ENCODE measurements around the gene PDPN. TPM values are rescaled to one million over a fixed set of nuclear protein-coding genes. Genes with fewer than 3 reads are reported as not detected.

The PDPN gene
- total RNA-seq, 4 donors from 2014 or later, result 29.9 to 182 (median 70.1) TPM

DNA sequence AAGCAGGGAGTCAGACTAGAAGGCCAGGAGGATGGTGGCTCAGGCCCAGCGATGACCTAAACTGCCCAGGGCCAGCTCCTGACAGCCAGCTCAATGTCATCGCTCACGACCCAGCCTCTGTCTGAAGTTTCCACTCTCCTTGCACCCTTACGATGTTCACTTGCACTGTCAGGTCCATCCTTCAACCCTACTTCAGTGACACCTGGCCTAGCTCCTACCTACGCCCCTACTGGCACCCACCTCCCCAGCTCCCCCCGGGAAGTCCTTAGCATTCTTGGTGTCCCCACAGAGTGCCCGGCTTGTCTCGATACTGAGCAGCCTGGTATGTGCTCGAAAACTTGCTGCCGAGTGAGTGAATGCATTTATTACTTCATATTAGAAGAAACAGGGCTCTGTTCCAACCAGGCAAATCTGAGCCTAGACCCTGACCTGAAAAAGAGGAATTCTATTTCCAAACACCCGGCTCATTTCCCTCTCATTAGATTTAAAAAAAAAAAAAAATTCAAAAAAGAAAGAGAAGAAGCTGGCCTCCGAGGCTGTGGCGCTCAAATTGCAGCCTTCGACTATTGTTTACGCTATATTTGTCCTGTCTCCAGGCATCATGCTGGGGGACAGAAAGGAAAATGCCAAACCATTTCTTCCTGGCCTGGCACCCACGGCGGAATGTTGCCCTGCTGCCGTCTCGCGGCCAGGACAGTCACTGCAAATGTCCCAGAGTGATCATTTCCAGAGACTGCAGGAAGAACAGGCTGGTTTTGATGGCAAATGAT, 40.0 kb upstream of the PDPN start:
- DNase-seq (ENCODE audit: low spot score) (no peak), ATAC-seq (ENCODE audit: low FRiP score) (no peak)
- TF ChIP-seq, protein P1, sequence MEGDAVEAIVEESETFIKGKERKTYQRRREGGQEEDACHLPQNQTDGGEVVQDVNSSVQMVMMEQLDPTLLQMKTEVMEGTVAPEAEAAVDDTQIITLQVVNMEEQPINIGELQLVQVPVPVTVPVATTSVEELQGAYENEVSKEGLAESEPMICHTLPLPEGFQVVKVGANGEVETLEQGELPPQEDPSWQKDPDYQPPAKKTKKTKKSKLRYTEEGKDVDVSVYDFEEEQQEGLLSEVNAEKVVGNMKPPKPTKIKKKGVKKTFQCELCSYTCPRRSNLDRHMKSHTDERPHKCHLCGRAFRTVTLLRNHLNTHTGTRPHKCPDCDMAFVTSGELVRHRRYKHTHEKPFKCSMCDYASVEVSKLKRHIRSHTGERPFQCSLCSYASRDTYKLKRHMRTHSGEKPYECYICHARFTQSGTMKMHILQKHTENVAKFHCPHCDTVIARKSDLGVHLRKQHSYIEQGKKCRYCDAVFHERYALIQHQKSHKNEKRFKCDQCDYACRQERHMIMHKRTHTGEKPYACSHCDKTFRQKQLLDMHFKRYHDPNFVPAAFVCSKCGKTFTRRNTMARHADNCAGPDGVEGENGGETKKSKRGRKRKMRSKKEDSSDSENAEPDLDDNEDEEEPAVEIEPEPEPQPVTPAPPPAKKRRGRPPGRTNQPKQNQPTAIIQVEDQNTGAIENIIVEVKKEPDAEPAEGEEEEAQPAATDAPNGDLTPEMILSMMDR (IDR thresholded peaks at IDR 0.05), result no peak

DNA sequence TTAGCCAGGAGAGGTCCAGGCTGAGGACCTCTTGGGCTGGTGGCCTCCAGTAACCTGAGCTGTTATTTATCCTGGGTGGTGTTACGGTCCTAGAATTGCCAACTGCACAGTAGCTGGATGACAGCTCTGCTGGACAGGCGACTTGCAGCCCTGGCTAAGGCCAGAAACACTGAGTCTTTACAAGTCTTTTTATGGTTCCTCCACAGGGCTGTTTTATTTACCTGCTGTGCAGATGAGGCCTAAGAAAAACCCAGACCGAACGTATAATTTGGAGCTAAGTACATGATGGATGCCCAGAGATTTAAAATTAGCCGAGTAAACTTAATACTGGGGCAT, 39.4 kb upstream of the PDPN start:
- TF ChIP-seq, protein P1 (IDR thresholded peaks at IDR 0.05), result no peak
- no peak for ATAC-seq (ENCODE audit: low FRiP score)
- no peak for DNase-seq (ENCODE audit: low spot score)

DNA sequence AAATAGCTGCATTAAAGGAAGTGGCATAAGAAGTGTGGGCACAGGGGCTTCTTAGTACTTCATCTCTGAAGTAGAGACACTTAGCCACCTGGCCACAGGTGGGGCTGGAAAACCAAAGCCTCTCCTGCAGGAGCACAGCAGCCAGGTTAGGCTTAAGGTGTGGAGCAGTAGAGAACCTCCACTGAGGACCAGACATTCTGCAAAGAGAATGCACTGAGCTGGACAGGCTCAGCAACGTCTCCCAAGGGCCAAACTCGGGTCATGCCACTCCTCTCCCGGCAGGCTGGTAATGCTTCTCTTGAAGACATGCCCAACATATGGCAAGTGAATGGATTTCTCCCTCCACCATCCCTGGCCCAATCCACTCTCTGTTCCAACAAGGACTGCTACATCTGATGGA, 36.8 kb upstream of the PDPN start:
- ATAC-seq (ENCODE audit: low FRiP score) (no peak), DNase-seq (ENCODE audit: low spot score) (no peak)
- TF ChIP-seq, protein P1 (IDR thresholded peaks at IDR 0.05), result no peak

DNA sequence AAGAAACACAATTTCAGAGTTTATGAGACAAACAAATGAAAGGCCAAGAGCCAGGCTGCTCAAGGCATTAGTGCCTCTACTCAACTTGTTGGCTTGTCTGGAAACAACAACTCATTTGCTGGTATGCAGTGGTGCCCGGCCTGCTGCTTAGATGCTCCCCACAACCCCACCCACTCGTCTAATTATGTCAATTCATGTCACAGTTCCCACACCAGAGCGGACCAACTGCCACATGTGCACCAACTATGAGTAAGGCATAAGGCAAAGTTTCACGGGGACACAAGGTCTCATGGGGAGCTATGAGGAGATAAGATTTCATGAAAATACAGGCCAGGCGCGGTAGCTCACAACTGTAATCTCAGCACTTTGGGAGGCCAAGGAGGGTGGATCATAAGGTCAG, 35.4 kb upstream of the PDPN start:
- TF ChIP-seq, protein P1 (IDR thresholded peaks at IDR 0.05), result no peak
- ATAC-seq (ENCODE audit: low FRiP score) (no peak), DNase-seq (ENCODE audit: low spot score) (no peak)

DNA sequence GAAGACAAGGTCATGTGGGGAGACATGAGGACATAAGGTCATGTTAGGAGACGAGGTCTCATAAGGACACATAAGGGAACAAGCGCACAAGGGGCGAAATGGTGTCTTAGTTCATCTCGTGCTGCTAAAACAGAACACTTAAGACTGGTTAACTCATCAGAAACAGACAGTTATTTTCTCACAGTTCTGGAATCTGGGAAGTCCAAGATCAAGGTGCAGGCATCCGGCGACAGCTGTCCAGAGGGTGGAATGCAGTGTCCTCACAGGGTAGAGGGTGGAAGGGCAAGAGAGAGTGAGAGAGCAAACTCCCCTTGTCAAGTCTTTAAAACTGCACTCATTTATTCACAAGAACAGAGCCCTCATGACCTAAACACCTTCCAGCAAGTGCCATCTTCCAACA, 34.6 kb upstream of the PDPN start:
- TF ChIP-seq, protein P1 (IDR thresholded peaks at IDR 0.05), result no peak
- DNase-seq (ENCODE audit: low spot score), result no peak
- ATAC-seq (ENCODE audit: low FRiP score), result no peak

DNA sequence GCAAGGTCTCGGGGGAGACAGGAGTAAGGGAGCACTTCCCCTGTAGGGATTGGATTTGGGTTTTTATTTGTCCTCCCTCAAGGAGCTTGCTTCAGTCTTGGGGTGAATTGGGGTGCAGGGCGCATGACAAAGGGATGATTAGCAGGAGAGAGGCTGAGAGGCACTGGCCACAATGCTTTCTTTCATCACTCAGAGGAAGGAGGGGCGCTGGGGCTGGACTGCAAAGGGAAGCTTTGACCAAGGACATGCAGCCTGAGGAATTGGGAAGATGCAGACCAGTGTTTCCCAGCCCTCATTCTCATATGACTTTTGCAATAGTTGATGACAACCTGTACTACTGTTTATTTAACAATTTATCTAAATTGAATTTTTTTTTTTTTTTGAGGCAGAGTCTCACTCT, 34.1 kb upstream of the PDPN start:
- DNase-seq (ENCODE audit: low spot score) (no peak), ATAC-seq (ENCODE audit: low FRiP score) (no peak)
- TF ChIP-seq, protein P1 (IDR thresholded peaks at IDR 0.05), result no peak

DNA sequence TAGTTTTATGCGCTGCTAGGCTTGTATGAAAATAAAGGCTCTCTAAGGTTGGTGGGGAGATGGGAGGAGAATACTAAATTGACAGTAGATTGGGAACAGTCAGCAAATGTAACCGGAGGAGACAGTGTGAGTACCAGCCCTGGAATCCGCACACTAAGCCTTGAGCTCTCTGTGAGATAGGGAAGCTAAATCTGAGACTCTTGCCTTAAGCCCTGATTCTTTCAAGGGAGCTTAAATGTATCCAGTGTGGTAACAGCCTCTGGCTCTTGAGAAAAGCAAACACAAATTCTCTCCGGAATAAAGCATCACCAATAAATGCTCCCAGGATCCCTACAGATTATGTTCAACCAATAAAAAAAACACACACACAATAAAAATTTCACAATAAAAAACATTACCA, 33.0 kb upstream of the PDPN start:
- TF ChIP-seq, protein P1 (IDR thresholded peaks at IDR 0.05), result no peak
- peak; percentile 87 for ATAC-seq (ENCODE audit: low FRiP score)
- no peak for DNase-seq (ENCODE audit: low spot score)
